ENCODE data around the gene ARHGEF7. TPM values are rescaled to one million over a fixed set of nuclear protein-coding genes. Genes with fewer than 3 reads are reported as not detected.

Gene ARHGEF7
- total RNA-seq, 1 experiment from 2014 or later: 46.2 TPM

- Histone ChIP-seq H3K9me3 (ENCODE audit: control insufficient read depth in 1 of 2, insufficient read depth in 1 of 2, low read depth in 1 of 2, low read length in 2 of 2) (no peaks in the 10 kb centered on the region), H3K4me1 (ENCODE audit: control insufficient read depth in 1 of 2, insufficient read depth in 2 of 2, low read length in 2 of 2) (peaks cover 3 to 14% of the 10 kb centered on the region in 2 experiments; a peak in 1 of 4 replicates), H3K36me3 (ENCODE audit: control insufficient read depth in 1 of 2, insufficient read depth in 2 of 2, low read length in 2 of 2) (no peaks in the 10 kb centered on the region), H3K4me2 (ENCODE audit: low read length) (no peak overlapping the region), H3K27me3 (ENCODE audit: insufficient read depth, low read length) (no peaks in the 10 kb centered on the region), H3K9ac (ENCODE audit: low read length) (no peak overlapping the region), H4K20me1 (ENCODE audit: insufficient read depth) (no peaks in the 10 kb centered on the region), H2AFZ (ENCODE audit: low read depth, low read length, poor library complexity, severe bottlenecking) (no peak overlapping the region), H3K4me3 (replicated peaks in 1 of 2; ENCODE audit: low read depth in 1 of 2, low read length in 2 of 2) (no peak overlapping the region), H3K9me2 (ENCODE audit: insufficient read depth) (no peaks in the 10 kb centered on the region), H3K27ac (ENCODE audit: low read depth, low read length) (no peak overlapping the region), H3K79me2 (ENCODE audit: insufficient read depth, low read length) (no peaks in the 10 kb centered on the region)
- ATAC-seq (no peak), DNase-seq (ENCODE audit: low read depth, low spot score) (no peak)
- intact Hi-C loops (cut with micrococcal nuclease): loop anchor here (2.0 kb wide), 1 partner anchor 157 kb away; no protein-coding TSS in a partner anchor
- TF ChIP-seq FOSL1 (IDR thresholded peaks at IDR 0.05; ENCODE audit: low read depth): no peak
- no peak for TF ChIP-seq EZH2 (IDR thresholded peaks at IDR 0.05)
- no peak for TF ChIP-seq ZFX (IDR thresholded peaks at IDR 0.05)
- no peak for TF ChIP-seq POLR2A (IDR thresholded peaks at IDR 0.05; ENCODE audit: borderline replicate concordance, extremely low read depth, insufficient read depth, insufficient read length)
- TF ChIP-seq CEBPB (IDR thresholded peaks at IDR 0.05; ENCODE audit: low read depth): no peak
- TF ChIP-seq REST (IDR thresholded peaks at IDR 0.05; ENCODE audit: low read depth): no peak
- TF ChIP-seq CBX3 (IDR thresholded peaks at IDR 0.05; ENCODE audit: low read depth): no peak
- TF ChIP-seq SP1 (IDR thresholded peaks at IDR 0.05; ENCODE audit: low read depth): no peak
- TF ChIP-seq ZBTB33 (IDR thresholded peaks at IDR 0.05; ENCODE audit: extremely low read depth, insufficient replicate concordance, low read length): no peak
- TF ChIP-seq RAD21 (IDR thresholded peaks at IDR 0.05; ENCODE audit: low read depth): no peak
- TF ChIP-seq EZH2phosphoT487 (IDR thresholded peaks at IDR 0.05; ENCODE audit: borderline replicate concordance): no peak
- TF ChIP-seq SIN3A (IDR thresholded peaks at IDR 0.05; ENCODE audit: low read depth): no peak
- TF ChIP-seq POLR2AphosphoS5 (IDR thresholded peaks at IDR 0.05; ENCODE audit: low read depth, low read length): no peak
- TF ChIP-seq YY1 (IDR thresholded peaks at IDR 0.05; ENCODE audit: extremely low read depth, insufficient replicate concordance, low read depth, low read length): no peak
- no peak for TF ChIP-seq CTCF (IDR thresholded peaks at IDR 0.05 in 2 of 3, conservative IDR thresholded peaks at IDR 0.05 in 1 of 3; ENCODE audit: borderline replicate concordance in 1 of 3, insufficient read depth in 1 of 3, low read depth in 2 of 3, low read length in 2 of 3)
- no peak for TF ChIP-seq ELF1 (IDR thresholded peaks at IDR 0.05; ENCODE audit: borderline replicate concordance, low read depth)
- no peak for TF ChIP-seq TCF7L2 (IDR thresholded peaks at IDR 0.05; ENCODE audit: borderline replicate concordance, extremely low read depth, insufficient read depth, insufficient read length)
- no peak for TF ChIP-seq JUND (IDR thresholded peaks at IDR 0.05)
- TF ChIP-seq MAX (IDR thresholded peaks at IDR 0.05): no peak
- TF ChIP-seq ZNF274 (IDR thresholded peaks at IDR 0.05; ENCODE audit: low read depth, low read length): no peak
- ChIA-PET RAD21 (ENCODE audit: low non-redundant PET in 1 of 2, low total read pairs in 2 of 2, uncharacterized antibody in 2 of 2, unreplicated experiment in 2 of 2) (no interaction called here), CTCF (no interaction called here), POLR2A (no interaction called here)
- BruUV-seq (replicated peaks): no TSS peak
Observed at GRCh38 chr13:111065698-111066097, 49.4 kb upstream of the ARHGEF7 start.
